GM19468 (cell line): Measurements from ENCODE around the gene SLC34A1.

Source experiments
- ATAC-seq: cut with Tn5 transposase; IDR thresholded peaks from one replicate; pipeline ENCODE4 v1.9.1; 2021; ENCODE audit warnings: mild to moderate bottlenecking, moderate library complexity, moderate number of reproducible peaks; ENCODE audit not compliant: unreplicated experiment; ENCODE audit errors: extremely low read depth

The SLC34A1 gene

GRCh38 chr5:177440990-177441780, 57.0 kb downstream of the SLC34A1 start:
- ATAC-seq: no peak

GRCh38 chr5:177442066-177442826, 58.0 kb downstream of the SLC34A1 start:
- ATAC-seq: no peak

GRCh38 chr5:177443144-177443983, 59.1 kb downstream of the SLC34A1 start:
- no peak for ATAC-seq

- no peak for ATAC-seq
These were observed 60.1 kb downstream of the SLC34A1 start for GRCh38 chr5:177444106-177445051.

- no peak for ATAC-seq
These were observed 61.0 kb downstream of the SLC34A1 start for GRCh38 chr5:177445052-177445916.

- ATAC-seq: no peak
These were observed 61.6 kb downstream of the SLC34A1 start for GRCh38 chr5:177445917-177446199.

- ATAC-seq: peak; percentile 30
These were observed 62.2 kb downstream of the SLC34A1 start, which contains the start of gene PRR7 for GRCh38 chr5:177446200-177447065. PRR7 (plus strand) TSS chr5:177446814; CDS start chr5:177455068, 8,254 bp downstream.

- ATAC-seq: peak; percentile 13
These were observed 62.9 kb downstream of the SLC34A1 start for GRCh38 chr5:177447066-177447610.

- no peak for ATAC-seq
These were observed 63.5 kb downstream of the SLC34A1 start for GRCh38 chr5:177447611-177448243.
